Measurements from ENCODE around the gene DNASE2B. TPM values are rescaled to one million over a fixed set of nuclear protein-coding genes. Genes with fewer than 3 reads are reported as not detected.

The DNASE2B gene
- polyA plus RNA-seq, 3 donors, result not detected

- no peaks in the 10 kb centered on the region for H3K27me3 ChIP-seq (ENCODE audit: control insufficient read depth in 2 of 2, insufficient read depth in 2 of 2, low read length in 2 of 2)
These were observed 27.4 kb upstream of the DNASE2B start for GRCh38 chr1:84370831-84371394.

GRCh38 chr1:84373436-84374141 lies 24.7 kb upstream of the DNASE2B start:
- WGBS (ENCODE audit: insufficient coverage), result 50% methylated on average over 2 of the region's 2 CpGs
- H3K36me3 Mint-ChIP-seq, result no peaks in the 10 kb centered on the region

More at GRCh38 chr1:84370831-84371394, 27.4 kb upstream of the DNASE2B start:
- Histone ChIP-seq H2AFZ (ENCODE audit: insufficient read depth, low read depth, low read length, poor library complexity, severe bottlenecking) (no peak overlapping the region), H3K4me3 (replicated peaks in 1 of 3; ENCODE audit: low read depth in 2 of 3, low read length in 3 of 3) (no peak overlapping the region), H3K9ac (ENCODE audit: insufficient read depth, low read length, poor library complexity, severe bottlenecking) (no peak overlapping the region), H4K20me1 (ENCODE audit: insufficient read depth, low read length) (no peaks in the 10 kb centered on the region), H3K36me3 (replicated peaks in 1 of 2; ENCODE audit: control insufficient read depth in 1 of 2, insufficient read depth in 2 of 2, low read length in 2 of 2) (no peaks in the 10 kb centered on the region), H3K79me2 (ENCODE audit: insufficient read depth, low read length) (no peaks in the 10 kb centered on the region), H3K27ac (ENCODE audit: low read depth in 1 of 2, low read length in 2 of 2) (no peak overlapping the region), H3K4me1 (ENCODE audit: control insufficient read depth in 1 of 2, insufficient read depth in 2 of 2, low read length in 2 of 2) (no peaks in the 10 kb centered on the region), H3K9me3 (replicated peaks in 1 of 2; ENCODE audit: control insufficient read depth in 1 of 2, insufficient read depth in 1 of 2, low read length in 2 of 2) (peaks cover 0 to 8% of the 10 kb centered on the region in 2 donors), H3K4me2 (replicated peaks; ENCODE audit: extremely low read depth, low read length, poor library complexity, severe bottlenecking) (no peak overlapping the region)
- Mint-ChIP-seq H3K36me3 (no peaks in the 10 kb centered on the region), H3K27me3 (ENCODE audit: low read depth in 3 of 3) (peaks cover 0 to 2% (median 0%) of the 10 kb centered on the region in 3 donors), H3K4me3 (no peak overlapping the region), H3K27ac (no peak overlapping the region), H3K4me1 (peaks cover under 1% of the 10 kb centered on the region), H3K9me3 (peaks cover 0 to 6% (median 3%) of the 10 kb centered on the region in 7 donors)
- intact Hi-C loops (cut with micrococcal nuclease), result no loop called here
- no peak for DNase-seq
- WGBS (ENCODE audit: insufficient coverage), result 100% methylated on average over 4 of the region's 4 CpGs
- no peak for TF ChIP-seq CTCF (IDR thresholded peaks at IDR 0.05)

More at GRCh38 chr1:84373436-84374141, 24.7 kb upstream of the DNASE2B start:
- H3K9me3 ChIP-seq (replicated peaks in 1 of 2; ENCODE audit: control insufficient read depth in 1 of 2, insufficient read depth in 1 of 2, low read length in 2 of 2), result peaks cover 0 to under 1% of the 10 kb centered on the region in 2 donors
- H3K4me2 ChIP-seq (replicated peaks; ENCODE audit: extremely low read depth, low read length, poor library complexity, severe bottlenecking), result no peak overlapping the region
- no peak overlapping the region for H3K4me3 ChIP-seq (replicated peaks in 1 of 3; ENCODE audit: low read depth in 2 of 3, low read length in 3 of 3)
- Mint-ChIP-seq H3K27ac (no peak overlapping the region), H3K4me1 (no peaks in the 10 kb centered on the region), H3K4me3 (no peak overlapping the region), H3K9me3 (peaks cover 0 to 4% (median 0%) of the 10 kb centered on the region in 7 donors), H3K27me3 (ENCODE audit: low read depth in 3 of 3) (peaks cover 0 to 2% (median 0%) of the 10 kb centered on the region in 3 donors)
- intact Hi-C loops (cut with micrococcal nuclease), result no loop called here
- H2AFZ ChIP-seq (ENCODE audit: insufficient read depth, low read depth, low read length, poor library complexity, severe bottlenecking), result no peak overlapping the region
- no peak overlapping the region for H3K9ac ChIP-seq (ENCODE audit: insufficient read depth, low read length, poor library complexity, severe bottlenecking)
- no peaks in the 10 kb centered on the region for H3K27me3 ChIP-seq (ENCODE audit: control insufficient read depth in 2 of 2, insufficient read depth in 2 of 2, low read length in 2 of 2)
- no peaks in the 10 kb centered on the region for H3K79me2 ChIP-seq (ENCODE audit: insufficient read depth, low read length)
- no peak for TF ChIP-seq CTCF (IDR thresholded peaks at IDR 0.05)
- H3K27ac ChIP-seq (ENCODE audit: low read depth in 1 of 2, low read length in 2 of 2), result no peak overlapping the region
- no peaks in the 10 kb centered on the region for H3K36me3 ChIP-seq (replicated peaks in 1 of 2; ENCODE audit: control insufficient read depth in 1 of 2, insufficient read depth in 2 of 2, low read length in 2 of 2)
- DNase-seq, result no peak
- peaks cover 0 to under 1% of the 10 kb centered on the region in 2 donors for H3K4me1 ChIP-seq (ENCODE audit: control insufficient read depth in 1 of 2, insufficient read depth in 2 of 2, low read length in 2 of 2)
- no peaks in the 10 kb centered on the region for H4K20me1 ChIP-seq (ENCODE audit: insufficient read depth, low read length)
